ENCODE measurements around the gene MNX1.

GRCh38 chr7:157028199-157028903, 17.9 kb upstream of the MNX1 start:
- TF ChIP-seq POLR2A (IDR thresholded peaks at IDR 0.05; ENCODE audit: low read depth), result no peak
- TF ChIP-seq CTCF (IDR thresholded peaks at IDR 0.05), result no peak
- no peak for TF ChIP-seq EP300 (IDR thresholded peaks at IDR 0.05)
- TF ChIP-seq POLR2AphosphoS5 (IDR thresholded peaks at IDR 0.05), result no peak
